Keratinocyte (primary cell): Measurements from ENCODE around the gene TRMO.

ENCODE experiments used
- EZH2 ChIP-seq: IDR thresholded peaks from one replicate; pipeline ENCODE4 v1.6.1; 2012; ENCODE audit warnings: inconsistent platforms, mild to moderate bottlenecking, low read length, moderate library complexity
- TF ChIP-seq, protein P1 (sequence below), 3 experiments: IDR thresholded peaks in 1 of 3; conservative IDR thresholded peaks in 1 of 3; optimal IDR thresholded peaks in 1 of 3; 2 replicates in 2 of 3; 3 replicates in 1 of 3; pipeline versions ENCODE3 to v1.5.1; 2011; ENCODE audit warnings: low read length in 3 of 3, mild to moderate bottlenecking in 3 of 3, moderate library complexity in 2 of 3, control low read depth in 1 of 3, inconsistent platforms in 1 of 3; ENCODE audit not compliant: insufficient read depth in 2 of 3; ENCODE audit errors: extremely low read depth in 1 of 3

DNA sequence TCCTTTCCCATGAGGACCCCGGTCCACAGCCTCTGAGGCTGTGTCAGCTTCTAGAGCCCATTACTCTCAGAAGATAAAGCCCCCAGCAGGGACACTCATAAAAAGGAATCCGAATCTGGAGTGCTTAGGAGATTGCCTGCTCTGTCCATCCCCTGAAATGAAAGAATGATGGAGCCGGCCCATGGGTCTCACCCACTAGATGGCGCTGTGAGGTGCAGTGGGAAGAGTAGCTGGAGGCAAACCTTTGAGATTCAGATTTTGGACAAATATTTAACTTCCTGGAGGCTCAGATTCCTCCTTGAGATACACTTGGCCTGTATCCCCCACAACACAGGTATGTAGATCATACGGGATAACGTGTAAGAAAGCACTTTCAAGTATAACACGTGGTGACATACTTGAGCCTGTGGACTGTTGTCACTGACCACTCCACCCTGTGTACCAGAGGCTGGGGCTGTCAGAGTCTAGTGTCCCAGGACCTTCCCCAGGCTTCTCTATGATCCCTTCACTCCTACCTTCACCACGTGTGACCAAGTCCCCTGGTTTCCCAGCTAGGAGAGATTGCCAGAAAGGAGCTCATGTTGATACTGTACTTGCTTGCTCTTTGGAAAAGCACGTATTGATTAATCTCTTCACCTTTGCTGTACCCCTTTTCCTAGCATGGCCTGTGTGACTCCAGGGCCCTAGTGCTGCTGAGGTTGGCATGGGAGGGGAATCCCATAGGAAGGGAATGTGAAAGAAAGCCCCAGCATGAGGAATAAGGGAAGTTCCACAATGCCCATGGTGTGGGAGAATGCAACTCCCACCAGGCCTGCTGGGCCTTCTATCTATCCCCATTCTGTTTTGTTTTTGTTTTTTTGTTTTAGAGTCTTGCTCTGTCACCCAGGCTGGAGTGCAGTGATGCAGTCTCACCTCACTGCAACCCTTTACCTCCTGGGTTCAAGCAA, 32.1 kb downstream of the TRMO start:
- TF ChIP-seq EZH2, result no peak
- TF ChIP-seq, protein P1, sequence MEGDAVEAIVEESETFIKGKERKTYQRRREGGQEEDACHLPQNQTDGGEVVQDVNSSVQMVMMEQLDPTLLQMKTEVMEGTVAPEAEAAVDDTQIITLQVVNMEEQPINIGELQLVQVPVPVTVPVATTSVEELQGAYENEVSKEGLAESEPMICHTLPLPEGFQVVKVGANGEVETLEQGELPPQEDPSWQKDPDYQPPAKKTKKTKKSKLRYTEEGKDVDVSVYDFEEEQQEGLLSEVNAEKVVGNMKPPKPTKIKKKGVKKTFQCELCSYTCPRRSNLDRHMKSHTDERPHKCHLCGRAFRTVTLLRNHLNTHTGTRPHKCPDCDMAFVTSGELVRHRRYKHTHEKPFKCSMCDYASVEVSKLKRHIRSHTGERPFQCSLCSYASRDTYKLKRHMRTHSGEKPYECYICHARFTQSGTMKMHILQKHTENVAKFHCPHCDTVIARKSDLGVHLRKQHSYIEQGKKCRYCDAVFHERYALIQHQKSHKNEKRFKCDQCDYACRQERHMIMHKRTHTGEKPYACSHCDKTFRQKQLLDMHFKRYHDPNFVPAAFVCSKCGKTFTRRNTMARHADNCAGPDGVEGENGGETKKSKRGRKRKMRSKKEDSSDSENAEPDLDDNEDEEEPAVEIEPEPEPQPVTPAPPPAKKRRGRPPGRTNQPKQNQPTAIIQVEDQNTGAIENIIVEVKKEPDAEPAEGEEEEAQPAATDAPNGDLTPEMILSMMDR (optimal IDR thresholded peaks at IDR 0.05 in 1 of 3, IDR thresholded peaks at IDR 0.05 in 1 of 3, conservative IDR thresholded peaks at IDR 0.05 in 1 of 3; ENCODE audit: extremely low read depth in 1 of 3, insufficient read depth in 2 of 3, low read length in 3 of 3), result peak; percentile 71 to 83 (median 78)
